ENCODE results near the gene RFFL.
"Not testable (repeated sequence)": the region's sequence is repeated elsewhere in the genome, so short reads cannot be mapped to it uniquely, and the experiment has no call there.

RFFL gene

GRCh38 chr17:35002876-35003551 is 60.5 kb downstream of the RFFL start:
- no peak for DNase-seq

GRCh38 chr17:35001549-35001948 is 62.0 kb downstream of the RFFL start:
- no peak for DNase-seq

GRCh38 chr17:35000965-35001364 is 62.5 kb downstream of the RFFL start:
- not testable (repeated sequence) for DNase-seq

- DNase-seq = no peak
These were observed 64.1 kb downstream of the RFFL start for GRCh38 chr17:34999456-34999855.

GRCh38 chr17:34998205-34998604 is 65.3 kb downstream of the RFFL start:
- peak; percentile 79 to 80 for DNase-seq

- DNase-seq = no peak
These were observed 66.1 kb downstream of the RFFL start for GRCh38 chr17:34997355-34997862.

GRCh38 chr17:34996422-34997285 is 66.9 kb downstream of the RFFL start:
- DNase-seq = no peak

- DNase-seq = no peak
These were observed 70.5 kb downstream of the RFFL start for GRCh38 chr17:34993031-34993430.

- DNase-seq = no peak
These were observed 71.9 kb downstream of the RFFL start for GRCh38 chr17:34991606-34992005.

GRCh38 chr17:34990921-34991365 is 72.6 kb downstream of the RFFL start:
- DNase-seq = no peak

GRCh38 chr17:34989473-34989872 is 74.0 kb downstream of the RFFL start:
- no peak for DNase-seq

- DNase-seq = no peak
These were observed 74.9 kb downstream of the RFFL start for GRCh38 chr17:34988644-34989043.

GRCh38 chr17:34987232-34987631 is 76.3 kb downstream of the RFFL start:
- no peak for DNase-seq

- no peak for DNase-seq
These were observed 81.8 kb downstream of the RFFL start for GRCh38 chr17:34981538-34982241.

GRCh38 chr17:34980681-34981537 is 82.6 kb downstream of the RFFL start:
- DNase-seq = peak; percentile 74 to 78

- DNase-seq = peak; percentile 95 to 96
These were observed 83.2 kb downstream of the RFFL start, which contains the start of gene LIG3 for GRCh38 chr17:34980353-34980680. Gene LIG3 (plus strand): TSS chr17:34980512. CDS start chr17:34983006, 2,494 bp downstream.

GRCh38 chr17:34979650-34980352 is 83.7 kb downstream of the RFFL start:
- no peak for DNase-seq

GRCh38 chr17:34979153-34979552 is 84.4 kb downstream of the RFFL start:
- DNase-seq = no peak

GRCh38 chr17:34974794-34975785 is 88.4 kb downstream of the RFFL start:
- no peak for DNase-seq

GRCh38 chr17:34974179-34974578 is 89.3 kb downstream of the RFFL start:
- DNase-seq = no peak

Measured in stimulated activated CD4-positive, alpha-beta T cell treated with anti-CD3 and anti-CD28 coated beads, Interleukin-2, amount 100 ng/mL, for 24 hours (primary cell).